Measurements from ENCODE around the gene METTL23.
A peak's percentile ranks its signal among the peaks of the same experiment; 100 is the strongest.

GRCh38 chr17:76726231-76726775, 336 bp upstream of the METTL23 start, which contains the start of gene JMJD6:
- peak; percentile 96 for TF ChIP-seq POLR2A (IDR thresholded peaks at IDR 0.05)
- TF ChIP-seq CTCF (IDR thresholded peaks at IDR 0.05) = no peak
